CD4-positive, alpha-beta T cell treated with Interleukin-10 for 1 hour (primary cell): ENCODE results near the gene RSF1.

Source experiments
- DNase-seq: peaks from one replicate; pipeline ENCODE4 v3.0.0-alpha.2; 2020

RSF1 gene

GRCh38 chr11:77736473-77736872, 84.0 kb downstream of the RSF1 start:
- no peak for DNase-seq

GRCh38 chr11:77734890-77735289, 85.6 kb downstream of the RSF1 start:
- DNase-seq, result no peak

GRCh38 chr11:77732143-77732542, 88.4 kb downstream of the RSF1 start:
- DNase-seq, result no peak

- no peak for DNase-seq
Measured at GRCh38 chr11:77730789-77731188, 89.7 kb downstream of the RSF1 start.

GRCh38 chr11:77729063-77729462, 91.5 kb downstream of the RSF1 start:
- no peak for DNase-seq

GRCh38 chr11:77728203-77728786, 92.2 kb downstream of the RSF1 start:
- no peak for DNase-seq

- DNase-seq, result no peak
Measured at GRCh38 chr11:77726524-77726923, 94.0 kb downstream of the RSF1 start.

GRCh38 chr11:77725433-77725832, 95.1 kb downstream of the RSF1 start:
- DNase-seq, result no peak

- DNase-seq, result no peak
Measured at GRCh38 chr11:77724636-77725035, 95.9 kb downstream of the RSF1 start.

GRCh38 chr11:77723024-77723423, 97.5 kb downstream of the RSF1 start:
- DNase-seq, result no peak

- DNase-seq, result no peak
Measured at GRCh38 chr11:77710358-77710757, 110.2 kb downstream of the RSF1 start.

- no peak for DNase-seq
Measured at GRCh38 chr11:77705876-77706579, 114.5 kb downstream of the RSF1 start.

- peak; percentile 4 for DNase-seq
Measured at GRCh38 chr11:77705195-77705875, 115.2 kb downstream of the RSF1 start.

GRCh38 chr11:77704029-77704428, 116.5 kb downstream of the RSF1 start:
- DNase-seq, result no peak

GRCh38 chr11:77699425-77699824, 121.1 kb downstream of the RSF1 start:
- no peak for DNase-seq

GRCh38 chr11:77698896-77699295, 121.6 kb downstream of the RSF1 start:
- DNase-seq, result no peak

- no peak for DNase-seq
Measured at GRCh38 chr11:77697865-77698264, 122.7 kb downstream of the RSF1 start.

- DNase-seq, result no peak
Measured at GRCh38 chr11:77695417-77695816, 125.1 kb downstream of the RSF1 start.

- DNase-seq, result no peak
Measured at GRCh38 chr11:77690649-77691048, 129.9 kb downstream of the RSF1 start.

GRCh38 chr11:77687088-77687487, 133.4 kb downstream of the RSF1 start:
- DNase-seq, result no peak

GRCh38 chr11:77677138-77677537, 143.4 kb downstream of the RSF1 start:
- DNase-seq, result no peak

GRCh38 chr11:77672264-77672663, 148.3 kb downstream of the RSF1 start:
- DNase-seq, result no peak

- DNase-seq, result no peak
Measured at GRCh38 chr11:77669848-77670511, 150.5 kb downstream of the RSF1 start.

GRCh38 chr11:77668760-77669159, 151.8 kb downstream of the RSF1 start:
- DNase-seq, result no peak
